Smooth muscle cell (in vitro differentiated cells): ENCODE data around the gene RHOXF2. TPM values are rescaled to one million over a fixed set of nuclear protein-coding genes. Genes with fewer than 3 reads are reported as not detected.

Source experiments
- DNase-seq: peaks from one replicate; lab custom pipeline; 2025; ENCODE audit not compliant: unreplicated experiment; lab: John Stamatoyannopoulos, UW
- H2AFZ ChIP-seq: fragments of 200-600 bp; sonication (generic); 2 replicates; pipeline ENCODE4 v1.6.0; 2016; ENCODE audit warnings: antibody characterized with exemption, low read depth, mild to moderate bottlenecking
- H3F3A ChIP-seq: fragments of 200-600 bp; sonication (generic); 2 replicates; pipeline ENCODE4 v1.6.0; 2017; ENCODE audit warnings: antibody characterized with exemption, low read depth
- H3K27ac ChIP-seq: fragments of 200-600 bp; sonication (generic); 2 replicates; pipeline ENCODE4 v1.5.1; 2016; ENCODE audit warnings: low read depth, mild to moderate bottlenecking
- H3K27me3 ChIP-seq: fragments of 200-600 bp; sonication (generic); 2 replicates; pipeline ENCODE4 v1.6.1; 2016; ENCODE audit warnings: low read depth, mild to moderate bottlenecking
- H3K36me3 ChIP-seq: fragments of 200-600 bp; sonication (generic); 2 replicates; pipeline ENCODE4 v1.5.1; 2016; ENCODE audit warnings: low read depth
- H3K4me1 ChIP-seq: fragments of 200-600 bp; sonication (generic); 2 replicates; pipeline ENCODE4 v1.5.1; 2016; ENCODE audit warnings: low read depth
- H3K4me2 ChIP-seq: fragments of 200-600 bp; sonication (generic); 2 replicates; pipeline ENCODE4 v1.6.0; 2016; ENCODE audit warnings: mild to moderate bottlenecking
- H3K4me3 ChIP-seq: fragments of 200-600 bp; sonication (generic); 2 replicates; pipeline ENCODE4 v1.5.1; 2016; ENCODE audit warnings: mild to moderate bottlenecking
- H3K79me2 ChIP-seq: fragments of 200-600 bp; sonication (generic); 2 replicates; pipeline ENCODE4 v1.6.0; 2016; ENCODE audit warnings: low read depth, mild to moderate bottlenecking
- H3K9ac ChIP-seq: fragments of 200-600 bp; sonication (generic); 2 replicates; pipeline ENCODE4 v1.6.0; 2016; ENCODE audit warnings: low read depth
- H3K9me3 ChIP-seq: fragments of 200-600 bp; sonication (generic); replicated peaks from 2 replicates; pipeline ENCODE4 v1.5.1; 2016; ENCODE audit warnings: low read depth
- H4K20me1 ChIP-seq: fragments of 200-600 bp; sonication (generic); 2 replicates; pipeline ENCODE4 v1.6.0; 2016; ENCODE audit warnings: low read depth
- CTCF ChIP-seq: fragments of 200-600 bp; sonication (generic); IDR thresholded peaks from 2 replicates; pipeline ENCODE4 v1.5.1; 2017; ENCODE audit warnings: borderline replicate concordance, mild to moderate bottlenecking, antibody characterized with exemption; ENCODE audit not compliant: insufficient read depth, poor library complexity, severe bottlenecking
- WGBS: methylation state at CpG from one replicate; pipeline ENCODE4 v1.1.7; 2016; ENCODE audit warnings: low lambda C conversion rate; 5-methylcytosine and 5-hydroxymethylcytosine counted together
- polyA plus RNA-seq: library from polyadenylated mRNA; unstranded; fragments of >200 nt; fragmentation: Nextera tagmentation; extraction: Ambion mirVana; gene quantifications from 2 replicates; pipeline ENCODE4 v1.2.1, GENCODE V29; 2016
- total RNA-seq: library from RNA; depleted of rRNA; stranded (reverse); fragments of >200 nt; gene quantifications from 2 replicates; pipeline ENCODE4 v1.2.3, GENCODE V29; 2014

Gene RHOXF2
- total and polyA plus RNA-seq, 2 experiments from 2014 or later = not detected

GRCh38 chrX:120136840-120137239 is 21.6 kb upstream of the RHOXF2 start:
- WGBS = 46% methylated on average over 3 of the region's 3 CpGs
- no peaks in the 10 kb centered on the region for H3K36me3 ChIP-seq
- no peak overlapping the region for H3K4me2 ChIP-seq
- no peaks in the 10 kb centered on the region for H3F3A ChIP-seq
- no peaks in the 10 kb centered on the region for H4K20me1 ChIP-seq
- H3K27me3 ChIP-seq = no peaks in the 10 kb centered on the region
- no peak for TF ChIP-seq CTCF
- H3K27ac ChIP-seq = no peak overlapping the region
- no peak overlapping the region for H3K4me3 ChIP-seq
- H3K4me1 ChIP-seq = no peaks in the 10 kb centered on the region
- DNase-seq = no peak
- no peaks in the 10 kb centered on the region for H3K79me2 ChIP-seq
- H3K9ac ChIP-seq = no peak overlapping the region
- no peak overlapping the region for H2AFZ ChIP-seq
- H3K9me3 ChIP-seq = no peaks in the 10 kb centered on the region

GRCh38 chrX:120137439-120137838 is 21.0 kb upstream of the RHOXF2 start:
- no peaks in the 10 kb centered on the region for H3K36me3 ChIP-seq
- no peaks in the 10 kb centered on the region for H3K27me3 ChIP-seq
- H3K9ac ChIP-seq = no peak overlapping the region
- no peak overlapping the region for H3K4me3 ChIP-seq
- no peaks in the 10 kb centered on the region for H3K4me1 ChIP-seq
- no peaks in the 10 kb centered on the region for H3F3A ChIP-seq
- H3K27ac ChIP-seq = no peak overlapping the region
- DNase-seq = no peak
- WGBS = 74% methylated on average over 3 of the region's 3 CpGs
- no peak overlapping the region for H3K4me2 ChIP-seq
- no peaks in the 10 kb centered on the region for H3K9me3 ChIP-seq
- TF ChIP-seq CTCF = no peak
- no peaks in the 10 kb centered on the region for H4K20me1 ChIP-seq
- H3K79me2 ChIP-seq = no peaks in the 10 kb centered on the region
- no peak overlapping the region for H2AFZ ChIP-seq

- H3K27ac ChIP-seq = no peak overlapping the region
Observed at GRCh38 chrX:120140293-120140981, 18.0 kb upstream of the RHOXF2 start.

More at GRCh38 chrX:120140293-120140981, 18.0 kb upstream of the RHOXF2 start:
- TF ChIP-seq CTCF = no peak
- DNase-seq = no peak
- no peaks in the 10 kb centered on the region for H3F3A ChIP-seq
- no peaks in the 10 kb centered on the region for H3K36me3 ChIP-seq
- no peak overlapping the region for H3K4me2 ChIP-seq
- H3K9ac ChIP-seq = no peak overlapping the region
- no peak overlapping the region for H3K4me3 ChIP-seq
- H2AFZ ChIP-seq = no peak overlapping the region
- no peaks in the 10 kb centered on the region for H4K20me1 ChIP-seq
- H3K27me3 ChIP-seq = no peaks in the 10 kb centered on the region
- no peaks in the 10 kb centered on the region for H3K79me2 ChIP-seq
- no peaks in the 10 kb centered on the region for H3K9me3 ChIP-seq
- WGBS = 73% methylated on average over 11 of the region's 11 CpGs
- no peaks in the 10 kb centered on the region for H3K4me1 ChIP-seq
